Dendritic cell treated with granulocyte-macrophage colony-stimulating factor and Interleukin-4, amounts not matched to agents 40 ng/mL and 50 ng/mL, for 4 days (primary cell): ENCODE measurements around the gene SPACA6.
A peak's percentile ranks its signal among the peaks of the same experiment; 100 is the strongest.
"Not testable (repeated sequence)": the region's sequence is repeated elsewhere in the genome, so short reads cannot be mapped to it uniquely, and the experiment has no call there.

ENCODE experiments used
- H3K27ac Mint-ChIP-seq: one replicate; pipeline ENCODE4 v1.8.0; 2022; ENCODE audit warnings: mild to moderate bottlenecking, mixed read lengths
- H3K27me3 Mint-ChIP-seq: one replicate; pipeline ENCODE4 v1.8.0; 2022; ENCODE audit warnings: mild to moderate bottlenecking, mixed read lengths
- H3K36me3 Mint-ChIP-seq: one replicate; pipeline ENCODE4 v1.8.0; 2022; ENCODE audit warnings: low read depth, mixed read lengths
- H3K4me1 Mint-ChIP-seq: one replicate; pipeline ENCODE4 v1.8.0; 2022; ENCODE audit warnings: low read depth, mixed read lengths
- H3K4me3 Mint-ChIP-seq: one replicate; pipeline ENCODE4 v1.8.0; 2022; ENCODE audit warnings: mild to moderate bottlenecking, moderate library complexity, mixed read lengths
- H3K9me3 Mint-ChIP-seq: one replicate; pipeline ENCODE4 v1.8.0; 2022; ENCODE audit warnings: mixed read lengths
- intact Hi-C: fragments of 100-400 bp; cut with micrococcal nuclease; formaldehyde crosslinking; loops from one replicate; pipeline ENCODE4 v1.15.0; 2022

SPACA6 gene

GRCh38 chr19:51722492-51722891 lies 29.4 kb downstream of the SPACA6 start:
- Mint-ChIP-seq H3K36me3 (no peaks in the 10 kb centered on the region), H3K27me3 (peaks cover 78% of the 10 kb centered on the region), H3K4me1 (peaks cover 31% of the 10 kb centered on the region), H3K27ac (no peak overlapping the region), H3K9me3 (no peaks in the 10 kb centered on the region), H3K4me3 (no peak overlapping the region)
- intact Hi-C loops: no loop called here

DNA sequence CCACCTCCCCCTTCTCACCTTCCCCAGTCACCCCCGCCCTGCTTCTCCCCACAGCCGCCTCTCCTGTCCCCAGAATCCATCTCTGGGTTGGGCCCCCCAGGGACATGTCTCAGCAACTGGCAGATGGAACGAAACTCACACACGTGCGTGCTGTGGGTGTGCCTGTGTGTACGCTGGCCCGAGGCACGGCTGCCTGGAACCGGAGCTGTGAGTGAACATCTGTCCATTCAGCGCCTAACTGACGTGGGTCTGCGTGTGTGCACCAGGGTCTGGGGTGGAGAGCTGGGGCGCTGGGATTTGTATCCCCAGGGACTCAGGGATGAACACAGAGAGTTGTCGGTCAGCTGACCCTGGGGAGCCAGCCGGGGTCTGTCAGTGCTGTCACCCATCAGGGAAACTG lies 31.4 kb downstream of the SPACA6 start:
- no peak overlapping the region for H3K27ac Mint-ChIP-seq
- no peaks in the 10 kb centered on the region for H3K9me3 Mint-ChIP-seq
- intact Hi-C loops: no loop called here
- H3K4me3 Mint-ChIP-seq: no peak overlapping the region
- peaks cover 31% of the 10 kb centered on the region for H3K4me1 Mint-ChIP-seq
- H3K36me3 Mint-ChIP-seq: no peaks in the 10 kb centered on the region
- H3K27me3 Mint-ChIP-seq: peaks cover 78% of the 10 kb centered on the region

GRCh38 chr19:51726049-51726448 lies 32.9 kb downstream of the SPACA6 start:
- intact Hi-C loops: no loop called here
- H3K27ac Mint-ChIP-seq: no peak overlapping the region

GRCh38 chr19:51727349-51727880 lies 34.3 kb downstream of the SPACA6 start:
- Mint-ChIP-seq H3K4me3 (no peak overlapping the region), H3K27me3 (peaks cover 84% of the 10 kb centered on the region), H3K36me3 (no peaks in the 10 kb centered on the region), H3K27ac (no peak overlapping the region), H3K9me3 (peaks cover 13% of the 10 kb centered on the region), H3K4me1 (peaks cover 26% of the 10 kb centered on the region)
- intact Hi-C loops: no loop called here

More at GRCh38 chr19:51726049-51726448, 32.9 kb downstream of the SPACA6 start:
- Mint-ChIP-seq H3K4me3 (no peak overlapping the region), H3K9me3 (peaks cover 9% of the 10 kb centered on the region), H3K27me3 (peaks cover 81% of the 10 kb centered on the region), H3K36me3 (no peaks in the 10 kb centered on the region), H3K4me1 (peaks cover 26% of the 10 kb centered on the region)

- Mint-ChIP-seq H3K9me3 (peaks cover 13% of the 10 kb centered on the region), H3K4me1 (peaks cover 15% of the 10 kb centered on the region), H3K36me3 (no peaks in the 10 kb centered on the region), H3K27ac (no peak overlapping the region), H3K4me3 (no peak overlapping the region), H3K27me3 (peaks cover 79% of the 10 kb centered on the region)
- intact Hi-C loops: no loop called here
These were observed 36.7 kb downstream of the SPACA6 start for GRCh38 chr19:51729781-51730180.

DNA sequence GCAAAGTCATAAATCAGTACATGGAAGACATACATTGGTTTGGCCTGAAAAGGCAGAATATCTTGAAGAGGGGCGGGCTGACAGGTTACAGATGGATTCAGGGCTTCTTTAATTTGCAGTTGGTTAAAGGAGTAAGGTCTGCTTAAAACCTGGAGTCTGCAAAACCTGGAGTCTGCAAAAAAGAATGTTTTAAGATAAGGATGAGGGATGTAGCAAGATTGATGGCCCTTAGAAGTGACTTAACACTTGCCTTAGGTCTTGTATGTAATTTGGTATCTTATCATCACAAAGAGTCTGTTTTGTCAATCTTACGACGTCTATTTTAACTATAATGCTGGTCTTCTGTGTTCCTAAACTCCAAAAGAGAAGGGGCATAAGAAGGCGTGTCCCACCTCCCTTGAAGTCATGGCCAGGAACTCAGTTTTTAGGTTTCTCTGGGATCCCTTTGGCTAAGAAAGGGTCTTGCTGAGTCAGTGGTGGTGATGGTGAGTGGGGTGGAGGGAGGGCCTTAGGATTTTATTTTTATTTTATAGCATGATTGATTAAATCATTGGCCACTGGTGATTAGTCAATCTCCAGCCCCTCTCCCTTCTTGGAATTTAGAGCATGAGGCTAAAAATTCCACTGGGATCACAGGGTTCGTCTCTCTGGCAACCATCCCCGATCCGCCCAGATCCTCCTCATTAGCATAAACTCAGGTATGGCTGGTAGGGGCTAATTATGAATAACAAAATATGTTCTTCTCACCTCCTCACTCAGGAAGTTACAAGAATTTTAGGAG lies 40.8 kb downstream of the SPACA6 start:
- intact Hi-C loops: no loop called here
- Mint-ChIP-seq H3K27me3 (peaks cover 62% of the 10 kb centered on the region), H3K4me1 (peaks cover 22% of the 10 kb centered on the region), H3K36me3 (no peaks in the 10 kb centered on the region), H3K4me3 (no peak overlapping the region), H3K27ac (no peak overlapping the region), H3K9me3 (peaks cover 13% of the 10 kb centered on the region)

DNA sequence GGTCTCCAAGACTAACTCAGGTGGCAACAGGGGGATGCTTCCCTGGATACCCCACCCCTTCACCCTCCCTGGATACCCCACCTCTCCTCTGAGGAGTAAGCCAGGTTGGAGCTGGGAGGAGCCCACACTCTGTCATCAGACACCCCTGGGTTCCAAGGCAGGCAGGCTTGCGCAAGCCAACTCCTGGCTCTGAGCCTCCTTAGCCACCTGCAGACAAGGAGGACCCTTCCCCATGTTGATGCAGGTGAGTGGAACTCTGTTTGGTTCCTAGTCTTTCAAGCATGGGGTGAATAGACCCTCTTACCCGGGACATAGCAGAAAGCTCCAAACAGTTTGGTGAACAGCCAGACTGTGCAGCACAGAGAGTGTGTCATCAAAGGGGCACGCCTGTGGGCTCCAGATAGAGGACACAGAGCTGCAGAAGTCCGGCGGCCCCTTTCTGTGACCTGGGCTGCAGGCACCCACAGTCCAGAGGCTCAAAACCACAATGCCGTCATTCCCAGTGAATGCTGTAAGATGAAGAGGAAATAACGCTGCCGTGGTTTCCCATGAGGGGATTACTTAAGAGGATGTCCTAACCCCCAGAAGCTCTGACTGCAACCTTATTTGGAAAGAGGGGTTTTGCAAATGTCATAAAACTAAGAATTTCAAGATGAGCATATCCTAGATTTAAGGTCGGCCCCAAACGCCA lies 42.8 kb downstream of the SPACA6 start:
- H3K36me3 Mint-ChIP-seq: no peaks in the 10 kb centered on the region
- no peak overlapping the region for H3K4me3 Mint-ChIP-seq
- no peak overlapping the region for H3K27ac Mint-ChIP-seq
- H3K27me3 Mint-ChIP-seq: peaks cover 52% of the 10 kb centered on the region
- H3K9me3 Mint-ChIP-seq: peaks cover 5% of the 10 kb centered on the region
- H3K4me1 Mint-ChIP-seq: peaks cover 37% of the 10 kb centered on the region
- intact Hi-C loops: loop anchor here (5.0 kb wide), 1 partner anchor 36 kb away; no protein-coding TSS in a partner anchor

- no peaks in the 10 kb centered on the region for H3K9me3 Mint-ChIP-seq
- peaks cover 42% of the 10 kb centered on the region for H3K27me3 Mint-ChIP-seq
- no peaks in the 10 kb centered on the region for H3K36me3 Mint-ChIP-seq
- H3K4me1 Mint-ChIP-seq: peaks cover 44% of the 10 kb centered on the region
- H3K4me3 Mint-ChIP-seq: no peak overlapping the region
- intact Hi-C loops: loop anchor here (5.0 kb wide), 1 partner anchor 35 kb away; no protein-coding TSS in a partner anchor
- no peak overlapping the region for H3K27ac Mint-ChIP-seq
These were observed 44.3 kb downstream of the SPACA6 start for GRCh38 chr19:51737389-51737788.

GRCh38 chr19:51737924-51738323 lies 44.8 kb downstream of the SPACA6 start:
- Mint-ChIP-seq H3K4me3 (no peak overlapping the region), H3K4me1 (peaks cover 49% of the 10 kb centered on the region), H3K27me3 (peaks cover 40% of the 10 kb centered on the region), H3K36me3 (no peaks in the 10 kb centered on the region), H3K27ac (no peak overlapping the region), H3K9me3 (no peaks in the 10 kb centered on the region)
- intact Hi-C loops: loop anchor here (5.0 kb wide), 1 partner anchor 34 kb away; no protein-coding TSS in a partner anchor

GRCh38 chr19:51738523-51738922 lies 45.4 kb downstream of the SPACA6 start:
- H3K4me1 Mint-ChIP-seq: peaks cover 55% of the 10 kb centered on the region
- intact Hi-C loops: loop anchor here (5.0 kb wide), 1 partner anchor 34 kb away; no protein-coding TSS in a partner anchor
- not testable (repeated sequence) for H3K9me3 Mint-ChIP-seq, H3K27ac Mint-ChIP-seq, H3K36me3 Mint-ChIP-seq, H3K4me3 Mint-ChIP-seq
- peaks cover 34% of the 10 kb centered on the region for H3K27me3 Mint-ChIP-seq

GRCh38 chr19:51739466-51740213 lies 46.5 kb downstream of the SPACA6 start:
- Mint-ChIP-seq H3K27ac (peak overlapping the region; percentile 2), H3K4me3 (no peak overlapping the region), H3K27me3 (peaks cover 31% of the 10 kb centered on the region), H3K9me3 (no peaks in the 10 kb centered on the region), H3K36me3 (no peaks in the 10 kb centered on the region), H3K4me1 (peaks cover 59% of the 10 kb centered on the region)
- intact Hi-C loops: loop anchor here (5.0 kb wide), 1 partner anchor 33 kb away; no protein-coding TSS in a partner anchor

GRCh38 chr19:51740356-51740755 lies 47.2 kb downstream of the SPACA6 start:
- intact Hi-C loops: no loop called here
- H3K36me3 Mint-ChIP-seq: peaks cover 2% of the 10 kb centered on the region
- peaks cover 24% of the 10 kb centered on the region for H3K27me3 Mint-ChIP-seq
- H3K4me3 Mint-ChIP-seq: no peak overlapping the region
- peak overlapping the region; percentile 2 for H3K27ac Mint-ChIP-seq
- H3K9me3 Mint-ChIP-seq: no peaks in the 10 kb centered on the region
- H3K4me1 Mint-ChIP-seq: peaks cover 55% of the 10 kb centered on the region

DNA sequence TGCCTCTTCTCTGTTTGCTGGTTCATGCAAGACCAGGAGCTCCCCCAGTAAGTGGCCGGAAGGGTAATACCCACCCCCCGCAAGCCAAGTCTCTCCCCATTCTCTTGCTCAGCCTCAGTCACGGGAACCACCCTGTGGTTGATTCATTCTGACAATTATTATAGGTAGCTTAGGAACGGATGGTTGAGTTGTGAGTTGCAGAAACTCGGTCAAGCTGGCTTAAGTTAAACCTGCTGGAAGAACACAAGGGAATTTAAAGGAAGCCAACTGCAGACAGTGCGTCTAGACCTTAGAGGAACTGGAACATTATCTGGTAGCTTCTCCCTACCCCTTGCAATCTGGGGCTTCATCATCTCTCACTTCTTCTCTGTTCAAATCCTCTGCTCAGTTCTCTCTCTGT lies 49.7 kb downstream of the SPACA6 start:
- no peak overlapping the region for H3K27ac Mint-ChIP-seq
- no peak overlapping the region for H3K4me3 Mint-ChIP-seq
- intact Hi-C loops: no loop called here
- H3K36me3 Mint-ChIP-seq: peaks cover 17% of the 10 kb centered on the region
- H3K9me3 Mint-ChIP-seq: no peaks in the 10 kb centered on the region
- peaks cover 47% of the 10 kb centered on the region for H3K4me1 Mint-ChIP-seq
- peaks cover 12% of the 10 kb centered on the region for H3K27me3 Mint-ChIP-seq
